Subcutaneous abdominal adipose tissue (tissue), 5 donors: ENCODE data around the gene RASA4B.
"Not testable (repeated sequence)": the region's sequence is repeated elsewhere in the genome, so short reads cannot be mapped to it uniquely, and the experiment has no call there.

Experiments
- H3K27ac ChIP-seq: one replicate; pipeline ENCODE4 v1.7.0; 2013; ENCODE audit warnings: low read depth, mild to moderate bottlenecking, inconsistent platforms, low read length, moderate library complexity
- H3K27me3 ChIP-seq, 5 donors: one replicate each; pipeline ENCODE4 v1.7.0; 2013; ENCODE audit warnings: low read length in 5 of 5, inconsistent platforms in 1 of 5; ENCODE audit not compliant: control insufficient read depth in 5 of 5, insufficient read depth in 4 of 5
- H3K36me3 ChIP-seq, 5 donors: one replicate each; pipeline ENCODE4 v1.7.0; 2013; ENCODE audit warnings: low read length in 5 of 5; ENCODE audit not compliant: control insufficient read depth in 5 of 5, insufficient read depth in 5 of 5
- H3K4me1 ChIP-seq, 5 donors: one replicate each; pipeline ENCODE4 v1.7.0; 2013; ENCODE audit warnings: low read length in 5 of 5, mild to moderate bottlenecking in 3 of 5, moderate library complexity in 1 of 5; ENCODE audit not compliant: control insufficient read depth in 5 of 5, insufficient read depth in 5 of 5
- H3K4me3 ChIP-seq, 5 donors: one replicate each; pipeline ENCODE4 v1.7.0; 2013; ENCODE audit warnings: low read length in 5 of 5, low read depth in 1 of 5
- H3K9ac ChIP-seq, 5 donors: one replicate each; pipeline ENCODE4 v1.7.0; 2013; ENCODE audit warnings: low read length in 5 of 5, mild to moderate bottlenecking in 4 of 5, moderate library complexity in 3 of 5
- H3K9me3 ChIP-seq, 5 donors: one replicate each; pipeline ENCODE4 v1.7.0; 2013; ENCODE audit warnings: low read length in 5 of 5; ENCODE audit not compliant: control insufficient read depth in 5 of 5
- donor health status: healthy.
- donor health status: healthy.
- donor health status: healthy.
- donor health status: healthy.
- donor health status: healthy.

Gene RASA4B

DNA sequence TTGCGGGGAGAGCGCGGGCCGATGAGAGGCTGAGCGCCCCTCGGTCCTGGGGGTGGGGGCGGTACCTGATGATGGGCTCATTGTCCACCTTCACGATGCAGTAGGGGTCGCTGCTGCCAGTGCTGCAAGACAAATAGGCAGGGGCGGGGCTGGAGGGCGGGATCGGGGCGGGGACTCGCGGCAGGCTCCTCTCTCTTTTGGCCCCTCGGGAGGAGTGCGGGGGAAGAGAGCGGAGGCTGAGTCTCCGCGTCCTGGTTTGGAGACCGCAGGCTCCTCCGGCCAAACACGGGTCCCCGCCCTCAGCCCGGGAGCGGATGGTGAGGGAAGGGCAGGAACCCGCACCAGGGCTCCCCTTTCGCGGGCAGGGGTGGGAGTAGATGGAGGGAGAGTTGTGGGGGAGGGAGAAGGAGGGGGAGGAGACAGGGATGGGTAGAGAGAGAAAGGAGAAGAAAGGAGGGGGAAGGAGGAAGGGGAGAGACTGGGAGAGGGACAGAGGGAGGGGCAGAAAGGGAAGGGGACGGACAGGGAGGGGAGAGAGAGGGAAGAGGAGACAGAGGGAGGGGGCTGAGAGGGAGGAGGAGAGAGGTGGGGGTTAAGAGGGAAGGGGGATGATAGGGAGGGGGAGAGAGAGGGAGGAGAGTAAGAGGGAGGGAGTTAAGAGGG lies 5.6 kb downstream of the RASA4B start:
- not testable (repeated sequence) for H3K9ac ChIP-seq, H3K36me3 ChIP-seq, H3K4me1 ChIP-seq, H3K4me3 ChIP-seq, H3K27ac ChIP-seq, H3K27me3 ChIP-seq, H3K9me3 ChIP-seq

GRCh38 chr7:102510575-102510974 lies 7.0 kb downstream of the RASA4B start:
- H3K36me3 ChIP-seq, H3K9ac ChIP-seq, H3K9me3 ChIP-seq, H3K4me1 ChIP-seq, H3K4me3 ChIP-seq, H3K27ac ChIP-seq, H3K27me3 ChIP-seq: not testable (repeated sequence)

GRCh38 chr7:102507410-102508088 lies 10.0 kb downstream of the RASA4B start:
- not testable (repeated sequence) for H3K4me3 ChIP-seq, H3K27ac ChIP-seq, H3K4me1 ChIP-seq, H3K9ac ChIP-seq, H3K36me3 ChIP-seq, H3K9me3 ChIP-seq, H3K27me3 ChIP-seq

DNA sequence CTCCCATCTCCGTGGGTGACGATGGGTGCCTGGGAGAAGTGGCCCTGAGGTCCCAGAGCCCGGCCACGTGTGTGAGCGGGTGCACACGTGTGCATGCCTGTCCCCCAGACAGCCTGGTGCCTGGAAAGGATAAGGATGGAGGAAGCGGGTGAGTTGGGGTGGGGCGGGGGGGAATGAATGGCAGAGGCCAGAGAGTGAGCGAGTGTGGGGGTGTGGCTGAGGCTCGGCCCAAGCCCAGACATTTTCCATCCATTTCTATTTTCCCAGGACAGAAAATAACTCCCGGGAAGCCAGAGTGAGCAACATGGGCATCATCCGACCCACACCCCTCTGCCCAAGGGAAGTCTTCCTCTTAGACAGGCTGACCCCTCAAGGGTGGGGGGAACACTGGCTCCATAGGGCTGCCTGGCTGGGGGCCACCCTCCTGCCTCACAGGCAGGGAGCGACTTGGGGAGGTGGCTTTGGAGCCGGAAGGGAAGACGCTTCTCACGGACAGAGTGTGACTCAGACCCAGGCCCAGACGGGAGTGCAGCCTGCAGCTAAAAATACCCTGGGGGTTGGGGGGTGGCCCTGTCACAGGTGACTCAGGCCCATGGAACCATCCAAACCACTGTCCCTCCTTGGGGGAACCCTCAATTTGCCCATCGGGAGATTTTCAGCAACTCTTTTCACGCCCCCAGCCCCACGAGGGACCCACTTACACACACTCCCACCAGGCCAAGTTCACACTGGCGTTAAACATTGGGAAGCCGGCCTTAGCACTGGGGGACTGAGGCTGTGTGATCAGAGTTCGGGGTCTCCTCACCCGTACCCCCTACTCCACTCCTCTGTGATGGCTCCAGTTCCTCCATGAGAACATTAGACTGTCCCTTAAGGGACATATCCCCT lies 12.0 kb downstream of the RASA4B start:
- not testable (repeated sequence) for H3K27me3 ChIP-seq, H3K36me3 ChIP-seq, H3K9me3 ChIP-seq, H3K4me3 ChIP-seq, H3K9ac ChIP-seq, H3K4me1 ChIP-seq, H3K27ac ChIP-seq

GRCh38 chr7:102503141-102503540 lies 14.4 kb downstream of the RASA4B start:
- H3K9ac ChIP-seq, H3K36me3 ChIP-seq, H3K9me3 ChIP-seq, H3K27ac ChIP-seq, H3K4me1 ChIP-seq, H3K4me3 ChIP-seq, H3K27me3 ChIP-seq: not testable (repeated sequence)

DNA sequence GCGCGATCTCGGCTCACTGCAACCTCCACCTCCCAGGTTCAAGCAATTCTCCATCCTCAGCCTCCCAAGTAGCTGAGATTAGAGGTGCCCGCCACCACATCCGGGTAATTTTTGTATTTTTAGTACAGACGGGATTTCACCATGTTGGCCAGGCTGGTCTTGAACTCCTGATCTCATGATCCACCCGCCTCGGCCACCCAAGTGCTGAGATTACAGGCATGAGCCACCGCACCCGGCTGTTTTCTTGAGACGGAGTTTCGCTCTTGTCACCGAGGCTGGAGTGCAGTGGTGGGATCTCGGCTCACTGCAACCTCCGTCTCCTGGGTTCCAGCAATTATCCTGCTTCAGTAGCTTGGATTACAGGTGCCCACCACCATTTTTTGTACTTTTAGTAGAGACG lies 19.3 kb downstream of the RASA4B start:
- not testable (repeated sequence) for H3K36me3 ChIP-seq, H3K4me1 ChIP-seq, H3K9ac ChIP-seq, H3K27ac ChIP-seq, H3K9me3 ChIP-seq, H3K4me3 ChIP-seq, H3K27me3 ChIP-seq

DNA sequence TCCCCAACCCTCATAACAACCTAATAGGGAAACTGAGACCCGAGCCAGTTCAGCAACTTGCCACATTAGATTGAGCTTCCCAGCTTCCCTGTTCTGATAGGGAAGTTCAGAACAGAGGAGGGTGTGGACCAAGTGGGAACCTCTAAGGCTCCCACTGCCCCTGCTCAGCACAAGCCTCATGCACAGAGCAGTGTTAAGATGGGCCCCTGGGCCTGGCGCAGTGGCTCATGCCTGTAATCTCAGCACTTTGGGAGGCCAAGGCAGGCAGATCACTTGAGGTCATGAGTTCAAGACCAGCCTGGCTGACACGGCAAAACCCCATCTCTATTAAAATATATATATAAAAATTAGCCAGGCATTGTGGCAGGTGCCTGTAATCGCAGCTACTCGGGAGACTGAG lies 20.3 kb downstream of the RASA4B start:
- not testable (repeated sequence) for H3K27me3 ChIP-seq, H3K4me1 ChIP-seq, H3K9me3 ChIP-seq, H3K4me3 ChIP-seq, H3K36me3 ChIP-seq, H3K9ac ChIP-seq, H3K27ac ChIP-seq

- not testable (repeated sequence) for H3K9me3 ChIP-seq, H3K9ac ChIP-seq, H3K27me3 ChIP-seq, H3K27ac ChIP-seq, H3K4me3 ChIP-seq, H3K36me3 ChIP-seq, H3K4me1 ChIP-seq
These were observed 20.7 kb downstream of the RASA4B start for GRCh38 chr7:102496861-102497260.

DNA sequence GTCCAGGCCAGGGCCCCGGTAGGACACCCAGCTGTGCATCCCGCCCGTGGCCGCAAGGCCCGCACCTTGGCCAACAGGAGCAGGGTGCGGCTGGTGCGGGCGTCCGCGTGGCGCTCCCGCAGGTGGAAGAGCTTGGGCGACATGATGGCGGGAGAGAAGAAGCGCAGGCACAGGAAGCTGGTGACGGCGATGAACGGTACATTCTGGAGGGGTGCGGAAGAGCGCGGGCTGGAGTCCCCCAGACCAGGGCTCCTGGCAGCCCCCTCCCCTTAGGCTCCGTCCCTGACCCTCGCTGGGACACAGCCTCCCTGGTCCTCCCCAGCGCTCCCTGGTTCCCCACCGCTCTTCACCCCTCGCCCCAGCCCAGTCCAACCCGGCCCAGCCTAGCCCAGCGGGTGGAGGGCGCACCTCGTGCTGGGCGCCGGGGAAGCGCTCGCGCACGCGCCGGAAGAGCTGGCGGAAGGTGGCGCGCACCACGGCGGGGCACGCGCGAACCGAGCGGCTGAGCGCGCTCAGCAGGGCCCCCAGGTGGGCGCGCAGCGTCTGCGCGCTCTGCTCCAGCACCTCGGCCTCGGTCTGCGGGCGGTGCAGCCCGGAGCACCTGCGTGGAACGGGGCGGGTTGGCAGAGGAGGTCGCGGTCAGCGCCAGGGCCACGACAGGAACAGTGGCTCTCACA lies 23.0 kb downstream of the RASA4B start:
- not testable (repeated sequence) for H3K27me3 ChIP-seq, H3K27ac ChIP-seq, H3K9me3 ChIP-seq, H3K36me3 ChIP-seq, H3K4me3 ChIP-seq, H3K4me1 ChIP-seq, H3K9ac ChIP-seq

DNA sequence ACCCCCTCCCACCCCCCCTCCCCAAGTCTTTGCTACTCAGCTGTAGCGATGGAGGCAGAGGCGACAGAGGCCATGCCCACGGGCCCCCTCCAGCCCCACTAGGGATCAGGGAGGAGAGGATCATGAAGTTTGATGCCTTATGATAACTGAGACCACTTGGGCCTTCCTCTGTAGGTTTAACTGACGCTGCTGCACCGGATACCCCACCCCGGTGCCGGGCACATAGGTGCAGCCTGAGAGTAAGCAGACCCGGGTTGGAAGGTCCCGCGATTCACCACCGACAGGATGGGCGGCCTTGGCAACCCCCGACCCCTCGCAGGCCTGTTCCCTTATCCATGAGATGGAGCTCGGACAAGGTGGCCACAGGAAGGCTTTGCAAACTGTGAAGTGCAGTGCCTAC lies 23.6 kb downstream of the RASA4B start:
- not testable (repeated sequence) for H3K9me3 ChIP-seq, H3K27ac ChIP-seq, H3K4me1 ChIP-seq, H3K27me3 ChIP-seq, H3K36me3 ChIP-seq, H3K9ac ChIP-seq, H3K4me3 ChIP-seq
